Progenitor cell of endocrine pancreas (in vitro differentiated cells): ENCODE results near the gene COL6A3. TPM values are rescaled to one million over a fixed set of nuclear protein-coding genes. Genes with fewer than 3 reads are reported as not detected.

Source experiments
- DNase-seq: peaks from one replicate; pipeline ENCODE4 v3.0.0; 2021; ENCODE audit warnings: low spot score; ENCODE audit not compliant: unreplicated experiment
- H3K27ac Mint-ChIP-seq: 2 replicates; pipeline ENCODE4 v1.8.0; 2021; ENCODE audit warnings: mild to moderate bottlenecking, moderate library complexity, mixed read lengths
- H3K27me3 Mint-ChIP-seq: 2 replicates; pipeline ENCODE4 v1.8.0; 2021; ENCODE audit warnings: mixed read lengths
- H3K36me3 Mint-ChIP-seq: 2 replicates; pipeline ENCODE4 v1.8.0; 2022; ENCODE audit warnings: mixed read lengths; ENCODE audit not compliant: insufficient read depth
- H3K4me1 Mint-ChIP-seq: 2 replicates; pipeline ENCODE4 v1.8.0; 2021; ENCODE audit warnings: low read depth, mixed read lengths
- H3K4me3 Mint-ChIP-seq: 2 replicates; pipeline ENCODE4 v1.8.0; 2021; ENCODE audit warnings: low read depth, mild to moderate bottlenecking, moderate library complexity, mixed read lengths
- H3K9me3 Mint-ChIP-seq: 2 replicates; pipeline ENCODE4 v1.8.0; 2021; ENCODE audit warnings: low read depth, mixed read lengths
- total RNA-seq: library from RNA; stranded (reverse); gene quantifications from 2 replicates; pipeline ENCODE4 v1.2.1, GENCODE V29; 2021
- TF ChIP-seq, protein P1 (sequence below): fragments of 200-600 bp; sonication (generic); IDR thresholded peaks from one replicate; pipeline ENCODE4 v1.5.0; 2021; ENCODE audit warnings: antibody characterized with exemption, mild to moderate bottlenecking; ENCODE audit not compliant: unreplicated experiment

The COL6A3 gene
- total RNA-seq, 1 donor from 2014 or later = 1.0 TPM

DNA sequence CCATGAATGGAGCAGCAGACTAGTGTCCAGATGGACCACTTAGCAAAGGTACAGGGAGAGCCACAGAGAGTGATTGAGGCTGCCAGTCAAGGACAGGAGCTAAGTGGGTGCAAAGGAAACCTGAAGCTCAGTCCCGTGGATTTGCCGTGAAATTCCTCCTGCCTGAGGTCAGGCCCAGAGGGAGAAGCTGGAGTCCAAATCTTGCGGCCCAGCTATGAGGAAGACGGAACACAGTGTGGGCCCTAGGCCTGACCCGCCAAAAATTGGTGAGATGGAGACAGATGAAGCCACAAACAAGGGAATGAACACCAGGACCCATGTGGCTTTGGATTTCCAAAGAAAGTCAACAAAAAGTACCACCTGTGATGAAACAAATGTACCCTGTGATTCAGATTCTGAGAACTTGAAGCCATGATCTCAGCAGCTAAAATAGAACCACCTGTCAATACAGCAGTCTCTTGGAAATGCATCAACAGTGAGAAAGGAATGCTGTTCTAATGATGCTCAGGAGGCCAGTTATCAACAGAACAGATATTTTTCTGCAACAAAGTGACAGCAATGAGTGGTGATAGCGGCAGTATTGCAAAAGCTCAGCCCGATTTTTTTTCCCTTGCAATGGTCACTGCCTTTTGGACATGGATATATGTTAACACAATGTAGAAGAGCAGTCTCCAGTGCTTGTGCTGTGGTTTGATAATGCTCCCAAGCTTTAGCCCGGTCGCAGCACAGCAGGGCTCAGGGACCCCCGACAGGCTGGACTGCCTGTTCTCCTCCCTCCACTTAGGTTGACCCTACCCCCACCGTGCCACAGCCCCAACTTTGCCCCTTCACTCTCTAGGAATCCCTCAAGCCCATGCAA, 10.7 kb downstream of the COL6A3 start:
- Mint-ChIP-seq H3K36me3 (no peaks in the 10 kb centered on the region), H3K27me3 (peaks cover 45% of the 10 kb centered on the region), H3K27ac (no peak overlapping the region), H3K4me3 (no peak overlapping the region), H3K9me3 (no peaks in the 10 kb centered on the region), H3K4me1 (no peaks in the 10 kb centered on the region)
- TF ChIP-seq, protein P1, sequence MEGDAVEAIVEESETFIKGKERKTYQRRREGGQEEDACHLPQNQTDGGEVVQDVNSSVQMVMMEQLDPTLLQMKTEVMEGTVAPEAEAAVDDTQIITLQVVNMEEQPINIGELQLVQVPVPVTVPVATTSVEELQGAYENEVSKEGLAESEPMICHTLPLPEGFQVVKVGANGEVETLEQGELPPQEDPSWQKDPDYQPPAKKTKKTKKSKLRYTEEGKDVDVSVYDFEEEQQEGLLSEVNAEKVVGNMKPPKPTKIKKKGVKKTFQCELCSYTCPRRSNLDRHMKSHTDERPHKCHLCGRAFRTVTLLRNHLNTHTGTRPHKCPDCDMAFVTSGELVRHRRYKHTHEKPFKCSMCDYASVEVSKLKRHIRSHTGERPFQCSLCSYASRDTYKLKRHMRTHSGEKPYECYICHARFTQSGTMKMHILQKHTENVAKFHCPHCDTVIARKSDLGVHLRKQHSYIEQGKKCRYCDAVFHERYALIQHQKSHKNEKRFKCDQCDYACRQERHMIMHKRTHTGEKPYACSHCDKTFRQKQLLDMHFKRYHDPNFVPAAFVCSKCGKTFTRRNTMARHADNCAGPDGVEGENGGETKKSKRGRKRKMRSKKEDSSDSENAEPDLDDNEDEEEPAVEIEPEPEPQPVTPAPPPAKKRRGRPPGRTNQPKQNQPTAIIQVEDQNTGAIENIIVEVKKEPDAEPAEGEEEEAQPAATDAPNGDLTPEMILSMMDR = no peak
- DNase-seq = no peak

DNA sequence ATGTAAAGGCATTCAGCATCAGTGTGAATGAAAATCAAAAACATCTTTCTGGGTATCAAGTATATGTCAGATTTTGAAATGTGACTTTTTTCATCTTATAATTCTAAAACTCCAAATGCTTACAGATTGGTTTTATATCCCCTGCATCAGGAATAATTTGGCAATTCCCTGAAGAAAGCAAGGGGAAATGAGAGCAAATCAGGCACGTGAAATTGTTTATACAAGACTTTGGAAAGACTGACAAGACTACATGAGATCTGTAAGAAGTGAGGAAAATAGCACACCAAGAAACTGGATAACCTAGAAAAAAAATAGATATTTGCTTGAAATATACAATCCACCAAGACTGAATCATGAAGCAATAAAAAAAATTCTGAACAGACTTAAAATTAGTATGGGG, 13.8 kb downstream of the COL6A3 start:
- no peaks in the 10 kb centered on the region for H3K36me3 Mint-ChIP-seq
- H3K4me1 Mint-ChIP-seq = no peaks in the 10 kb centered on the region
- TF ChIP-seq, protein P1 = no peak
- H3K27me3 Mint-ChIP-seq = peaks cover 64% of the 10 kb centered on the region
- no peak overlapping the region for H3K27ac Mint-ChIP-seq
- no peak overlapping the region for H3K4me3 Mint-ChIP-seq
- no peak for DNase-seq
- H3K9me3 Mint-ChIP-seq = no peaks in the 10 kb centered on the region

DNA sequence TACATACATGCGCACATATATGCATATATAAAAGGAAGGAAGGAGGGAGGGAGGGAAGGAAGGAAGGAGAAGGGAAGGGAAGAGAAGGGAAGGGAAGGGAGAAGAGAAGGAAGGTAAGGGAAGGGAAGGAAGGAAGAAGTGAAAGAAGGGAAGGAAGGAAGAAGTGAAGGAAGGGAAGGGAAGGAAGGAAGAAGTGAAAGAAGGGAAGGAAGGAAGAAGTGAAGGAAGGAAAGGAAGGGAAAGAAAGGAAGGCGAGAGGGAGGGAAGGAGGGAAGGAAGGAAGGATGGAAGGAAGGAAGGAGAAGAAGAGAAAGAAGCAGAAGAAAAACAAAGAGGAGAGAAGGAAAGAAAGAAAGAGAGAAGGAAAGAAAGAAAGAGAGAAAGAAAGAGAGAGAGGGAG, 16.9 kb downstream of the COL6A3 start:
- Mint-ChIP-seq H3K36me3 (no peaks in the 10 kb centered on the region), H3K4me3 (no peak overlapping the region), H3K27ac (no peak overlapping the region), H3K4me1 (no peaks in the 10 kb centered on the region), H3K9me3 (no peaks in the 10 kb centered on the region), H3K27me3 (peaks cover 66% of the 10 kb centered on the region)
- TF ChIP-seq, protein P1 = no peak
- DNase-seq = no peak

DNA sequence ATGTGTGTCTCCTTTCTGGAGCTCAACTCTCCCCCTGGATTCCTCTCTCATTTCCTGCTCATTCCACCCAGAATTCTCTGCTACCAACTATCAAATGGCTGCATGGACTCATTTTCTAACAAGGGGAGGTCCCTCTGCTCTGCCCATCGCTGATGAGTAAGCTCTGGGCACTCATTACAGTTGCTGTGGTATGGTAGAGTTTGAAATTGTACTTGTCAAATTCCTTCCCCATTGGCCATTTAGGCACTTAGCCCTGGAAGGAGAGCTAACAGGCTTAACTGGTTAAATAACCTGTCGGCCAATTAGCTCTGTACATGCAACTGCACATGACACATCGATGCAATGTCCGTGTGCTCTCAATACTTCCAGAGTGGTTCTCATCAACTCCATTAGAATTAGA, 20.4 kb downstream of the COL6A3 start:
- Mint-ChIP-seq H3K4me3 (no peak overlapping the region), H3K27ac (no peak overlapping the region), H3K4me1 (no peaks in the 10 kb centered on the region), H3K9me3 (no peaks in the 10 kb centered on the region), H3K36me3 (no peaks in the 10 kb centered on the region), H3K27me3 (peaks cover 60% of the 10 kb centered on the region)
- TF ChIP-seq, protein P1 = no peak
- DNase-seq = no peak

DNA sequence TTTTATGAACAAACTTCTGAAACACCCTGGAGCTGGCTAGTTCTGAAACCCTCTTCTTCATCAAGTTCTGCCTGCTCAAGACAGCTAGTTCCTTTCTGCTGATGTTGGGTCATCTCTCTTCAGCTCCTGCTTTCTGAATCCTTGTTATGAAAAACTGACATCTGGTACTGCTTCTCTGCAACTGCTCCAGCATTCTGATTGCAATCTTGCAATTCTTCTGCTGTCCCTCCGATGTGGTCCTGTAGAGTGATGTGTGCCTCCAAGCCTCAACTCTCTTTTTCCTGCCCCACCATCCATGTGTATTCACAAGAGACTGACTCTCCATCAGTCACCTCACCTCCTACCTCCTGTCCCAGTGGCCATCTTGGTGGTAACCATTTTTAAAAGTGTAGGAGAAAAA, 21.8 kb downstream of the COL6A3 start:
- Mint-ChIP-seq H3K9me3 (no peaks in the 10 kb centered on the region), H3K27ac (no peak overlapping the region), H3K4me1 (no peaks in the 10 kb centered on the region), H3K36me3 (no peaks in the 10 kb centered on the region), H3K4me3 (no peak overlapping the region), H3K27me3 (peaks cover 48% of the 10 kb centered on the region)
- no peak for DNase-seq
- TF ChIP-seq, protein P1 = no peak
